ENCODE measurements around the gene C1S.
"Not testable (repeated sequence)": the region's sequence is repeated elsewhere in the genome, so short reads cannot be mapped to it uniquely, and the experiment has no call there.

Gene C1S

DNA sequence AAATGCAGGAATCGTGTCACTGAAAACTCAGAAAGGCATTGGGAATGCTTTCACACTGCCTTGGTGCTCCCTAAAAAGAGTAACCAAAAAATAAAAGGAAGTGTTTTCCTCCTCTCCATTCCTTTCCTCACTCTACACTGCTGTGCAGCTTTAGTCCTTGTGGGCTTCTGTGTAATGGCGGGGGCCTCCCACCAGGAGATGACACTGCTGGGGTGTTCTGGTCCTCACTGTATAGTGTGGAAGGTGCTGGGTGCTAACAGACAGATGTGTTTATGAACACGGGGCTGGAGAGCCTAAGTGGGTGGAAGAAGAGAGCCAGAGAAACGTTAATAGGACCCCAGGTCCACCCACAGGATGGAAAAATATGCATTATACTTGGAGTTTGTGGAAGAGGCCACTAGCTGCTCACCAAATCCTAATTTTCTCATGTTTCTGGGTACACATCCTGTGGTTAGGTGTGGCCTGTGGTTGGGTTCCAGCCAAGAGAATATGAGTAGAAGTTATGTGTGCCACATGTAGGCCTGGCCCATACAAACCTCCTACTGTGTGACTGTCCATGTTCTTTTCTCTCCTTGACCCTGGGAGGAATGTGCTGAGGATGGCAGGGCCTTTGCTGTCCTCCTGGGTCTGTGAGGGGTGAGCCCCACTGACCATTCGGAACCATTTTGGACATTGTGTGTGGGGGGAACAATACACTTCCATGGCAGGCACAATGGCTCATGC, 14.0 kb upstream of the C1S start:
- DNase-seq (ENCODE audit: low spot score) = no peak

- no peak for DNase-seq (ENCODE audit: low spot score)
These were observed 13.2 kb upstream of the C1S start for GRCh38 chr12:7047306-7047705.

GRCh38 chr12:7049445-7049951, 11.0 kb upstream of the C1S start:
- not testable (repeated sequence) for DNase-seq (ENCODE audit: low spot score)

- not testable (repeated sequence) for DNase-seq (ENCODE audit: low spot score)
These were observed 10.5 kb upstream of the C1S start for GRCh38 chr12:7049973-7050372.

- DNase-seq (ENCODE audit: low spot score) = no peak
These were observed 5.6 kb upstream of the C1S start for GRCh38 chr12:7054925-7055324.

GRCh38 chr12:7055736-7056135, 4.8 kb upstream of the C1S start:
- DNase-seq (ENCODE audit: low spot score) = not testable (repeated sequence)

DNA sequence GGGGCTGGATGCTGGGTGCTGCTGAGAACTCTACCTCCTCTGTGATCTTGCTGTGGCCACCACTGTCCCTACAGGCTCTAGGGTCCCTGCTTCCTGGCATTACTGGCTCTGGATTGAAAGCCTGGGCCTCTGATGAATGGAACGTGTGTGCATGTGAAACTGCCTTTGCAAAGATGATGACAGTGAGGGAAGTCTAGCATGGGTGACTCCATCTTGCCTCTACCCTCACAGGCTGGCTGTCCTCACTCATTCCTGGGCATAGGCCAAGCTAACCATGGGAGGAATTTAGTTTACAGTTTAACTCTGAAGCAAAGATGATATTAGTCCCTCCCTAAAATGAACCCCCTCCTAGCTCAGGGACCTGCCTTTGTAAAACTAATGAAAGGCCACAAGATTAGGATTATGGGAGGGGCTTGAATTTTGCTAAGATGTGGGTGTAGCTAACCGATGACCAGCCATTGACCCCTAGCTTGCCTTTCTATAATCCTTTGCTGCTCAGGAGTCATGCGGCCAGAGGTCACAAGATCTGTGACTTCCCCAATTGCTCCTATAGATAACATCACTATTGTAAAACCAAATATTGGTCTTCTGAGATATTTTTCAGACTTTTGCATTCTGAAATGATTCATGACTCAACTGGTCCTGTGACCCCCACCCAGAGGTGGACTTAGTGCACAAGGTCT, 2.2 kb upstream of the C1S start:
- DNase-seq (ENCODE audit: low spot score) = no peak

DNA sequence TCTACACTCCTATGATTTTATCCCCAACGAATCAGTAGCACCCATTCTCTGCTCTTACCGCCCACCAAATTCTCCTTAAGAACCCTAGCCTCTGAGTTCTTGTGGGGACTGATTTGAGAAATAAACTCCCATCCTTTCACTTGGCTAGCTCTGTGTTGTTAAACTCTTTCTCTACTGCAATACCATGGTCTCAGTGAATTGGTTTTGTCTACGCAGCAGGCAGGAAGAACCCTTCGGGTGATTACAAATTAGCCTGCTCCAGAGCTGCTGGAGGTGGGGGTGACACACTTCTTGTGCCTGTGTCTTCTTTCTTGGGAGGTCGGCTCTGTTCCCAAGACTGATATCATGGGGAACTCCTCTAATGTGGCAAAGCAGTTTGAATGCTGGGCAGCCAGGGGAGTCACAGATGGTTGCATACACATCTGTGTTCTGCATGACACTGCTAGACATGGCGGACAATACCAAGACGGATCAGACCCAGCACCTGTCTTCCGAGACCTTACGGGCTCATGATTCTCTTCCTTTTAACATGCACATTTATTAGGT, 1.6 kb upstream of the C1S start:
- no peak for DNase-seq (ENCODE audit: low spot score)

DNA sequence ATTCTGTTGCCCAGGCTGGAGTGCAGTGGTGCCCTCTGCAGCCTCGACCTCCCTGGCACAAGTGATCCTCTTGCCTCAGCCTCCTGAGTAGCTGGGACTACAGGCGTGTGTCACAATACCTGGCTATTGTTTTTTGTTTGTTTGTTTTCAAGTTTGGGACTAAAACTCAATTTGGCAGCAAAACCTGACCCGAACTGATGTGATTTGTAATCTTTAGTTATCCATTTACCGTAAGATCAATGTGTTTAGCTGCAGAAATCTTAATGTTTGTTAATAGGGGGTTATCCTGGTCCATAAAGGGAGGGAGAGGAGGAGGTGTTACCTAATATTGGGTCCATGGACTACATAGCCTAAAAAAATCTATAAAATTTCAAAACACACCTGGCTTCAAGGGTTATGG, 738 bp upstream of the C1S start:
- DNase-seq (ENCODE audit: low spot score) = no peak

GRCh38 chr12:7061138-7061537, 620 bp downstream of the C1S start:
- DNase-seq (ENCODE audit: low spot score) = no peak

- DNase-seq (ENCODE audit: low spot score) = no peak
These were observed 1.1 kb downstream of the C1S start for GRCh38 chr12:7061596-7061995.

DNA sequence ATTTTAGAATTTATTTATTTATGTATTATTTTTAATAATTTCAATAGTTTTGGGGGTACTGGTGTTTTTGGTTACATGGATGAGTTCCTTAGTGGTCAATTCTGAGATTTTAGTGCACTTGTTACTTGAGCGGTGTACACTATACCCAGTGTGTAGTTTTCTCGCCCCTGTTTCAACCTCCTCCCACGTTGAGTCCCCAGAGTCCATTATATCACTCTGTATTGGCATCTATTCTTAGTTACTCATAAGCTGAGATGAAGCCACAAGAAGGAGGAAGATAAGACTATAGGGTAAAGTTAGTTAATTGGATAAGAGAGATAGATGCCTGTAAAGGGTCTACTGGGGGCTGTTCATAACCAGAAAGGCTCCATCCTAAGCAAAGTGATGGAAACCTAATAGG, 4.0 kb downstream of the C1S start:
- DNase-seq (ENCODE audit: low spot score) = no peak

GRCh38 chr12:7065073-7065623, 4.6 kb downstream of the C1S start:
- no peak for DNase-seq (ENCODE audit: low spot score)

DNA sequence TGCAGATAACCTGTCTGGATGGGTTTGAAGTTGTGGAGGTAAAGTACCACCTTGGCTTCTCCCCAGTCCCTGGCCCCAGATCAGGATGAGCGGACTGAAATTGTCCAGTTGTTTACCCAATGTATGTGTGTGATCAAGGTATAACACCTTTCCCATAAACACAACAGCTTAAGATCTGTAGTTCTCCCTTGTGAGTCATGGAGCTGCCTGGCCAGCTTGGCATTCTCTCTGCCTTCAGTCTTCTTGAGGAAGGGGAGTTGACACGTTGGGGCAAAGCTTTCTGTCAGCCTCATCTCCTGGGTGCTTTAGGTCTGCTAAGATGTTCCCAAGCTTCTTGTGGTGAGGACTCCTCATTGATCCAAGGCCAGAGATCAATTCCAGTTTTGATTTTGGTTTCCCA, 6.1 kb downstream of the C1S start:
- DNase-seq (ENCODE audit: low spot score) = no peak

GRCh38 chr12:7067096-7067495, 6.6 kb downstream of the C1S start:
- no peak for DNase-seq (ENCODE audit: low spot score)

DNA sequence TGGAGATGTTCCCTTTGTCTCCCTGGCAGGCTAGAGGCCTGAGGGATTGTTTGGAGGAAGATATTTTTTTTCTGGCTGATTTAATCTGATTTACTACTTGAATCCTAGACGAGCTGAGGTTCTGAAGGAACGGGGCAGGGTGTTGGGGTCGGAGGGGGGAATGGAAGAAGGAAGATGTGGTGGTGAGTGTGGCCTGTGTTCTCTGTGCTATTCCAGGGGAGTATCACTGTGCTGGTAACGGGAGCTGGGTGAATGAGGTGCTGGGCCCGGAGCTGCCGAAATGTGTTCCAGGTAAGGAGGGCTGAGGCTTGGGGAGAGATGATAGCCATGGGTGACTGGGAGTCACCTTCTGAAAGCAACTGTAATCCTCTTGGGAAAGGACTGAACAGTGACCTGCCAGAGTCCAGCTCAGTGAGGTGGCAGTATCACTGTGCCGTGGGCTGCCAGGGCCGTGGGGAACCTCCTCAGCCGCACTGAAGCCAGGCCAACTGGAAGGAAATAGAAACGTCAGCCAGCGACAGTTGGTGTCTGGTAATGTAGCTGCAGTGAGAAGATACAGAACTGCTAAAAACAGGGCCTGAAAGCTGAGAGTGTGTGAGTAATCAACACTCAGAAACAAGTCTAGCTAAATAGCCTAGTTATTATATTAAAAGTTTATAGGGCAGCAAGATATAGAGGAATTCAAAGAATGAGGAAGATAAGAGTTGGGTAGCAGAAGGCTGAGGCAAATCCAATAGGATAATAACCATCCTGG, 7.9 kb downstream of the C1S start:
- no peak for DNase-seq (ENCODE audit: low spot score)

DNA sequence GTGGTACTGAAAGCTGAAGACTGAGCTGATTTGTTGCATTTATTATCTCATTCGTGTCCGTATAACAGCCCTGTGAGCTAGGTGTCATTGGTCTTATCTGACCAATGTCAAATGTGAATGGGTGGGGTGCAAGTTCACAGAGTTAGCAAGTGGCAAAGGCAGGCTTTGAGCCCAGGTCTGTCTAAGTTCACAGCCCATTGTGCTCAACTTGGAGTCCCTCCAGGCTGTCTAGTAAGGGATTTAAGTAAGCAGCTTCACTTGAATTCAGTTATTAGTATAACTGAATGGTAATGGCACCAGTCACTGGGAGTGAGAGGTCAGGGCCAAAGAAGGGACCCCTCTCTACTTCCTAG, 8.5 kb downstream of the C1S start:
- no peak for DNase-seq (ENCODE audit: low spot score)

- DNase-seq (ENCODE audit: low spot score) = no peak
These were observed 8.9 kb downstream of the C1S start for GRCh38 chr12:7069386-7069785.

DNA sequence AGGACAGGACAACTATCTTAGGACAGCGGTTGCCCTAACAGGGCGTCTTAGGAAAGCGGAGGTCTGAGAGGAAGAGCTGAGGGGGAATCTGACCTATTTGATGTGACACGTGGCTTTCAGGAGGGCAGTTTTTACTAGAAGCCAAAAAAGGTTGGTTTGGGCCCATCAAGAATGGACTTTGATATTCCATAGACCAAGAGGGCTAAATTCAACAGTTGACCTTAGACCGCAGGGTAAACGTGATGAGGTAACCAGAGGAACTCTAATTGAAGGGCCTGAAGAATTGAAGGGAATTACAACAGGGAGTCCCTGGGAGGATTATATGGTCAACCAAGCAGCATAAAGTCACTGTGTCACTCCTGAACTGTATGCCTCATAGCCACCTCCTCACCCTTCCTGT, 11.5 kb downstream of the C1S start:
- no peak for DNase-seq (ENCODE audit: low spot score)

- no peak for DNase-seq (ENCODE audit: low spot score)
These were observed 12.0 kb downstream of the C1S start for GRCh38 chr12:7072554-7072953.

DNA sequence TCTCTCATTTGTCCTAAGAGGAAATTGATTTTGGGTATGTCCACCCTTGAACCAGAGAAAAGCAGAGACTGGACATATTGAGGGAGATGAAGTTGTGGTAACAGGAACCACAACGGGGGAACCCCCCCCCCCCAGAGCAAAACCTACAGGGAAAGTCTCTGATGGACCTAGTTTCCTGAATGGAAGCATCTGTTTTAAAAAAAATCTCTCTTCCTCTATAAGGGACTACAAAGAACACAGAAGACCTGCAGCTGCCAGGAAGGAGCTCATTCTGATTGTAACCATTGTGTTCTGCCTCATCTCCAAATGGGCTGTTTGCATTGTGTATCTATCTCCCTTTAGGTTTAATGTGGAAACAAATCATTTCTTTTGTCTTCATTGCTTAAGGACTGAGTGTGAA, 13.4 kb downstream of the C1S start:
- DNase-seq (ENCODE audit: low spot score) = no peak

DNA sequence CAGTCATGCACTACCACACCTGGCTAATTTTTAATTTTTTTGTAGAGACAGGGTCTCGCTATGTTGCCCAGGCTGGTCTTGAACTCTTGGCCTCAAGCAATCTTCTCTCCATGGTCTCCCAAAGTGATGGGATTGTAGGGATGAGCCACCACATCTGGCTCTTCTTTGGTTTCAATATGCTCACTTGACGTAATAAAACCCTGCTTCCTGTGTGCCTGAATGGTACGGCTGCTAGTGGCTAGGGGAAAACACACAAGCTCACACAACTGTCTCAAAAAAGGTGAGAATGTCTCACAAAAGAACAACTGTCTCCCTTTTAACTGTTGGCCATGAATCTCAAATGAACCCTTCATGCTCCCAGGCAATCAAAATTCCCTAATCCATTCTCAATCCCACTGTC, 15.0 kb downstream of the C1S start:
- DNase-seq (ENCODE audit: low spot score) = no peak

Data from pons (tissue), 1 donor.